ENCODE measurements around the gene SLC22A14. TPM values are rescaled to one million over a fixed set of nuclear protein-coding genes. Genes with fewer than 3 reads are reported as not detected.
"Not testable (repeated sequence)": the region's sequence is repeated elsewhere in the genome, so short reads cannot be mapped to it uniquely, and the experiment has no call there.

SLC22A14 gene
- polyA plus RNA-seq, 1 donor, result 1.1 TPM

- no peak for DNase-seq
These were observed 32.1 kb downstream of the SLC22A14 start for GRCh38 chr3:38314112-38314763.

GRCh38 chr3:38314764-38315487 lies 32.8 kb downstream of the SLC22A14 start:
- no peak for DNase-seq

- no peak for DNase-seq
These were observed 33.6 kb downstream of the SLC22A14 start for GRCh38 chr3:38315488-38316230.

GRCh38 chr3:38316356-38317191 lies 34.5 kb downstream of the SLC22A14 start:
- DNase-seq, result no peak

GRCh38 chr3:38317192-38317759 lies 35.2 kb downstream of the SLC22A14 start:
- DNase-seq, result no peak

- DNase-seq, result no peak
These were observed 36.9 kb downstream of the SLC22A14 start for GRCh38 chr3:38318766-38319671.

GRCh38 chr3:38320638-38321037 lies 38.5 kb downstream of the SLC22A14 start:
- not testable (repeated sequence) for DNase-seq

GRCh38 chr3:38323060-38323459 lies 41.0 kb downstream of the SLC22A14 start:
- DNase-seq, result no peak

- DNase-seq, result no peak
These were observed 43.2 kb downstream of the SLC22A14 start for GRCh38 chr3:38325256-38325655.

GRCh38 chr3:38327335-38328009 lies 45.4 kb downstream of the SLC22A14 start:
- no peak for DNase-seq

GRCh38 chr3:38331257-38332022 lies 49.3 kb downstream of the SLC22A14 start:
- no peak for DNase-seq

- DNase-seq, result no peak
These were observed 50.1 kb downstream of the SLC22A14 start for GRCh38 chr3:38332201-38332600.

- DNase-seq, result no peak
These were observed 52.3 kb downstream of the SLC22A14 start for GRCh38 chr3:38334142-38335055.

GRCh38 chr3:38335263-38335662 lies 53.2 kb downstream of the SLC22A14 start:
- no peak for DNase-seq

GRCh38 chr3:38337703-38338102 lies 55.6 kb downstream of the SLC22A14 start:
- DNase-seq, result no peak

GRCh38 chr3:38343797-38344594 lies 61.9 kb downstream of the SLC22A14 start:
- DNase-seq, result no peak

GRCh38 chr3:38345879-38346586 lies 63.9 kb downstream of the SLC22A14 start:
- DNase-seq, result no peak

All from left kidney (tissue), 2 donors.